HL-60 (cell line): ENCODE results near the gene SPATA6L.

ENCODE experiments used
- CTCF ChIP-seq: IDR thresholded peaks from one replicate; pipeline ENCODE4 v1.5.1; 2011; ENCODE audit warnings: low read length, control low read depth, inconsistent platforms; ENCODE audit not compliant: insufficient read depth
- GABPA ChIP-seq: IDR thresholded peaks from 2 replicates; pipeline ENCODE4 v1.6.1; 2012; ENCODE audit warnings: low read depth

DNA sequence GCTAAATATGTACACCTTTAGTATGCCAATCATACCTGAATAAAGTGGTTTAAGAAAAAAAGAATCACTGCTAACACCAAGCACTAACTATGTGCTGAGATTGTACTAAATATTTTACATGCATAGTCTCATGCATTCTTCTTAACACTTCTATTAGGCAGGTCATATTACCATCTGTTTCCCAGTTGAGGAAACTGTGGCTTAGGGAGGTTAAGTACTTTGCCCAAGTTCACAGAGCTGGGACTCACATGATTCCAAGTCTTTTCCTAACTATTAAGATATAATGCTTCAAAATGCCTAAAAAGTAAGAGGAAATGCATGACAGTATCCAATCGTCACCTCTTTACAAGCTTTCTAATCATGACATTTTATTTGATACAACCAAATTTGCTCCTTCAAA is 73.4 kb downstream of the SPATA6L start:
- TF ChIP-seq CTCF (no peak), GABPA (no peak)
